ENCODE results near the gene FCSK. TPM values are rescaled to one million over a fixed set of nuclear protein-coding genes. Genes with fewer than 3 reads are reported as not detected.

The FCSK gene
- total RNA-seq, 1 donor from 2014 or later, result 12.0 TPM

DNA sequence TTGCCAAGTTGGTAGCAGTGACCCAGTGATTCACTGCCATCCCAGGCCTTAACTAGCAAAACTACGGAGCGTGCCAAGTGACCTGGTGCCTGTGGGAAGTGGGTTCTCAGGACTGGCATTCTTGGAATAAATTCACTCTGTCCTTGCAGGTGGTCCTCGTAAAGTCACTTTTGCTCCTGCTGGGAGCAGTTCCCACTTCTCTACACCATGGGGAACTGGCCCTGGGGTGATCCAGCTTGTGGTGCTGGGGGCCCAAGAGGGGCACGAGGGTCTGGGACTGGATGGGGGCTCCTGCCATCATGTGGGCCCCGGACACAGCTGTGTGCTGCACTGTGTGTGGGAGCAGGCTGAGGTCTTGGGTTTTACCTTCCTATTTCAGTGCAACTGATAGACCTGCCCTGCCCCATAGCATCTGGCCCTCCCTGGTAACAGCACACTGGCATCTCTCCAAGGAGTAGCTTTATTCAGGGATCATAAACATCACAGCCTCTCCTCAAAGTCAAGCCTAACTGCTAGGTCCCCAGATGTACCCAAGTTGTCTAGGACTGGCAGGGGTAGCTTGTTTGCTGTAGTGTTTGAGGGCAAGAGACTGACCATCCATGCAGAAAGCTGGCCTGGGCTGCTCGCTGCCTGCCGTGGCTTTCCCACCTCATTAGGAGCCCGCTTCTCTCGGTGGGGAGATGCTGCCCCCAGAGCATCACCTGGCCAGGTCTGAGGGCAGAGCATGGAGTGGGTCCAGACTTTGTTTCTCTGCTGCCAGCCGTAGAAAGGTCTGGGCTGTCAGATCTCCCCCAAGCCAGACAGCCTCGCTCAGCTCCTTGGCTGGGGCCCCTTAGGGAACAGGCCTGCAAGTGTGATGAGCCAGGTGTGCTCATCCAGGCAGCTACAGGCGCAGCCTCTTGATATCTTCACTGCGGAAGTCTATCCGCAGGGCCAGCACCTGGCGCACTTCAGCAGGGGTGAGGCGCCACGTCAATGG is 26.0 kb downstream of the FCSK start:
- TF ChIP-seq, protein P1, sequence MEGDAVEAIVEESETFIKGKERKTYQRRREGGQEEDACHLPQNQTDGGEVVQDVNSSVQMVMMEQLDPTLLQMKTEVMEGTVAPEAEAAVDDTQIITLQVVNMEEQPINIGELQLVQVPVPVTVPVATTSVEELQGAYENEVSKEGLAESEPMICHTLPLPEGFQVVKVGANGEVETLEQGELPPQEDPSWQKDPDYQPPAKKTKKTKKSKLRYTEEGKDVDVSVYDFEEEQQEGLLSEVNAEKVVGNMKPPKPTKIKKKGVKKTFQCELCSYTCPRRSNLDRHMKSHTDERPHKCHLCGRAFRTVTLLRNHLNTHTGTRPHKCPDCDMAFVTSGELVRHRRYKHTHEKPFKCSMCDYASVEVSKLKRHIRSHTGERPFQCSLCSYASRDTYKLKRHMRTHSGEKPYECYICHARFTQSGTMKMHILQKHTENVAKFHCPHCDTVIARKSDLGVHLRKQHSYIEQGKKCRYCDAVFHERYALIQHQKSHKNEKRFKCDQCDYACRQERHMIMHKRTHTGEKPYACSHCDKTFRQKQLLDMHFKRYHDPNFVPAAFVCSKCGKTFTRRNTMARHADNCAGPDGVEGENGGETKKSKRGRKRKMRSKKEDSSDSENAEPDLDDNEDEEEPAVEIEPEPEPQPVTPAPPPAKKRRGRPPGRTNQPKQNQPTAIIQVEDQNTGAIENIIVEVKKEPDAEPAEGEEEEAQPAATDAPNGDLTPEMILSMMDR (IDR thresholded peaks at IDR 0.05; ENCODE audit: insufficient read depth, low read depth, low read length), result no peak
- no peak for TF ChIP-seq EZH2 (IDR thresholded peaks at IDR 0.05; ENCODE audit: insufficient read depth, low read length)
- H3K79me2 ChIP-seq (ENCODE audit: insufficient read depth, low read length), result no peaks in the 10 kb centered on the region
- no peak overlapping the region for H3K4me3 ChIP-seq (ENCODE audit: insufficient read depth, low read depth, low read length)
- H3K4me1 ChIP-seq (ENCODE audit: insufficient read depth, low read length), result peaks cover 21% of the 10 kb centered on the region
- H3K36me3 ChIP-seq (ENCODE audit: insufficient read depth, low read length), result peaks cover 5% of the 10 kb centered on the region
- H3K4me2 ChIP-seq (ENCODE audit: low read length), result no peak overlapping the region
- Mint-ChIP-seq H3K27ac (ENCODE audit: unreplicated experiment) (no peak overlapping the region), H3K36me3 (ENCODE audit: low read depth, unreplicated experiment) (peaks cover 18% of the 10 kb centered on the region), H3K4me1 (ENCODE audit: low read depth, unreplicated experiment) (peaks cover 23% of the 10 kb centered on the region), H3K4me3 (ENCODE audit: unreplicated experiment) (no peak overlapping the region), H3K27me3 (ENCODE audit: low read depth, unreplicated experiment) (no peaks in the 10 kb centered on the region), H3K9me3 (ENCODE audit: unreplicated experiment) (no peaks in the 10 kb centered on the region)
- FAIRE-seq, result no peak
- no peak overlapping the region for H3K27ac ChIP-seq (ENCODE audit: low read depth, low read length)
- no peak overlapping the region for H2AFZ ChIP-seq (ENCODE audit: low read depth, low read length)
- H3K27me3 ChIP-seq (ENCODE audit: insufficient read depth, low read length), result no peaks in the 10 kb centered on the region
- no peaks in the 10 kb centered on the region for H4K20me1 ChIP-seq (ENCODE audit: insufficient read depth, low read length)
- no peak overlapping the region for H3K9ac ChIP-seq (ENCODE audit: low read length)
- no peaks in the 10 kb centered on the region for H3K9me3 ChIP-seq (ENCODE audit: insufficient read depth, low read depth, low read length)
- DNase-seq (ENCODE audit: low read depth), result no peak

DNA sequence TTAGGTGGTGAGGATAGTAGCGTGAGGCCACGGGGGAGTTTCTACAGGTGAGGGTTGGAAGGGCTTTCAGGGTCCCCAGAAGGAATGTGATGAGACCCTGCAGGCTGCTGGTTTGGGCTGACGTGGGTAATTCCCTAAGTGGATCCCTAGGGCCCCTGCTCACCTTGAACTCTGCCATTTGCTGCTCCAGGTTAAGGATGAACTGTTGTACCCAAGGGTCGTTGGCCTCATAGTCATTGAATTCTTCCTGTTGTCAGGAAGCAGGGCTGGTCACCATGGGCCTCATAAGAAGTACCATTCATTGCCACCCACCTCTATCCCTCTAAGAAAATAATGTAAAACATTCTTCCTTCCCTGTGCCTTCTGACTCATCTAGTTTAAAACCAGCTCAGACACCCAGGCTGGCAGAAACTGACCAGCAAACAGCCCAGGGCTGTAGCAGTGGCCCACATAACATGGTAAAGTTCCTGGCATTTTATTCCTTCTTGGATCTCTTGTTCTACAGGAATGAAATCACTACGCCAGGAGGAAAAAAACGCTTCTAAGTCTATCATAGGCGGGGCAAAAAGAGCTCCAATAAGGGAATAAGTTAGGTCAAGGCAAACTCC is 27.6 kb downstream of the FCSK start:
- H4K20me1 ChIP-seq (ENCODE audit: insufficient read depth, low read length), result no peaks in the 10 kb centered on the region
- no peaks in the 10 kb centered on the region for H3K9me3 Mint-ChIP-seq (ENCODE audit: unreplicated experiment)
- H3K4me2 ChIP-seq (ENCODE audit: low read length), result peak overlapping the region; percentile 35
- H3K4me3 ChIP-seq (ENCODE audit: insufficient read depth, low read depth, low read length), result no peak overlapping the region
- peak overlapping the region; percentile 17 for H3K4me3 Mint-ChIP-seq (ENCODE audit: unreplicated experiment)
- no peak overlapping the region for H3K9ac ChIP-seq (ENCODE audit: low read length)
- peaks cover 20% of the 10 kb centered on the region for H3K36me3 Mint-ChIP-seq (ENCODE audit: low read depth, unreplicated experiment)
- no peaks in the 10 kb centered on the region for H3K79me2 ChIP-seq (ENCODE audit: insufficient read depth, low read length)
- peak overlapping the region; percentile 40 for H3K27ac ChIP-seq (ENCODE audit: low read depth, low read length)
- DNase-seq (ENCODE audit: low read depth), result peak; percentile 42
- H3K4me1 Mint-ChIP-seq (ENCODE audit: low read depth, unreplicated experiment), result peaks cover 12% of the 10 kb centered on the region
- H3K9me3 ChIP-seq (ENCODE audit: insufficient read depth, low read depth, low read length), result no peaks in the 10 kb centered on the region
- no peak overlapping the region for H2AFZ ChIP-seq (ENCODE audit: low read depth, low read length)
- peaks cover 13% of the 10 kb centered on the region for H3K4me1 ChIP-seq (ENCODE audit: insufficient read depth, low read length)
- FAIRE-seq, result no peak
- TF ChIP-seq, protein P1 (IDR thresholded peaks at IDR 0.05; ENCODE audit: insufficient read depth, low read depth, low read length), result no peak
- TF ChIP-seq EZH2 (IDR thresholded peaks at IDR 0.05; ENCODE audit: insufficient read depth, low read length), result no peak
- peaks cover 5% of the 10 kb centered on the region for H3K36me3 ChIP-seq (ENCODE audit: insufficient read depth, low read length)
- no peaks in the 10 kb centered on the region for H3K27me3 ChIP-seq (ENCODE audit: insufficient read depth, low read length)
- H3K27me3 Mint-ChIP-seq (ENCODE audit: low read depth, unreplicated experiment), result no peaks in the 10 kb centered on the region
- H3K27ac Mint-ChIP-seq (ENCODE audit: unreplicated experiment), result peak overlapping the region; percentile 79
